Embryonic facial prominence (tissue), 1 donor: ENCODE measurements around the gene IFNA13.
A peak's percentile ranks its signal among the peaks of the same experiment; 100 is the strongest.

Experiments used
- DNase-seq: peaks from one replicate; pipeline ENCODE4 v3.0.0-alpha.2; 2016; ENCODE audit errors: extremely low spot score

IFNA13 gene

GRCh38 chr9:21357479-21358460, 10.1 kb downstream of the IFNA13 start:
- no peak for DNase-seq

- no peak for DNase-seq
Observed at GRCh38 chr9:21350787-21351186, 17.1 kb downstream of the IFNA13 start, which contains the start of gene IFNA6. TSS of gene IFNA6 (minus strand) at chr9:21350887. CDS start at chr9:21350887, 0 bp downstream.

GRCh38 chr9:21348430-21348970, 19.4 kb downstream of the IFNA13 start:
- DNase-seq, result no peak

GRCh38 chr9:21340735-21341134, 27.1 kb downstream of the IFNA13 start:
- no peak for DNase-seq

- DNase-seq, result no peak
Observed at GRCh38 chr9:21336457-21336856, 31.4 kb downstream of the IFNA13 start.

- peak; percentile 87 for DNase-seq
Observed at GRCh38 chr9:21334701-21335632, 32.9 kb downstream of the IFNA13 start, which contains the start of gene KLHL9. TSS of gene KLHL9 (minus strand) at chr9:21335404. CDS start at chr9:21334859, 545 bp downstream.

- DNase-seq, result no peak
Observed at GRCh38 chr9:21333226-21333625, 34.6 kb downstream of the IFNA13 start.

- DNase-seq, result no peak
Observed at GRCh38 chr9:21331676-21332402, 36.0 kb downstream of the IFNA13 start.

- peak; percentile 6 for DNase-seq
Observed at GRCh38 chr9:21326526-21327139, 41.2 kb downstream of the IFNA13 start.

- DNase-seq, result no peak
Observed at GRCh38 chr9:21324047-21324446, 43.8 kb downstream of the IFNA13 start.

GRCh38 chr9:21322911-21323461, 44.9 kb downstream of the IFNA13 start:
- no peak for DNase-seq

GRCh38 chr9:21320465-21320864, 47.4 kb downstream of the IFNA13 start:
- DNase-seq, result no peak

- no peak for DNase-seq
Observed at GRCh38 chr9:21317956-21318923, 49.6 kb downstream of the IFNA13 start.
